GM23338 (cell line): ENCODE measurements around the gene CD247. TPM values are rescaled to one million over a fixed set of nuclear protein-coding genes. Genes with fewer than 3 reads are reported as not detected.

Source experiments
- ATAC-seq: fragments of 200-7000 bp; cut with Tn5 transposase; 3 replicates; pipeline ENCODE4 v1.9.1; 2020
- DNase-seq: peaks from one replicate; pipeline ENCODE4 v3.0.0-alpha.2; 2015; ENCODE audit warnings: low spot score
- H2AFZ ChIP-seq: fragments of 200-600 bp; sonication (generic); 2 replicates; pipeline ENCODE4 v1.8.0; 2016; ENCODE audit warnings: antibody characterized with exemption, mild to moderate bottlenecking, moderate library complexity
- H3F3A ChIP-seq: fragments of 200-600 bp; sonication (generic); replicated peaks from 2 replicates; pipeline ENCODE4 v1.8.0; 2017; ENCODE audit warnings: antibody characterized with exemption, mixed run types, low read depth
- H3K27ac ChIP-seq: fragments of 200-600 bp; sonication (generic); 2 replicates; pipeline ENCODE4 v1.6.1; 2016; ENCODE audit warnings: low read depth
- H3K27me3 ChIP-seq: fragments of 200-600 bp; sonication (generic); 2 replicates; pipeline ENCODE4 v1.8.0; 2016; ENCODE audit warnings: mild to moderate bottlenecking, mixed run types, moderate library complexity; ENCODE audit not compliant: insufficient read depth
- H3K36me3 ChIP-seq: fragments of 200-600 bp; sonication (generic); 2 replicates; pipeline ENCODE4 v1.8.0; 2016; ENCODE audit warnings: mild to moderate bottlenecking; ENCODE audit not compliant: insufficient read depth
- H3K4me1 ChIP-seq: fragments of 200-600 bp; sonication (generic); 2 replicates; pipeline ENCODE4 v1.8.0; 2016; ENCODE audit warnings: mild to moderate bottlenecking, moderate library complexity; ENCODE audit not compliant: insufficient read depth
- H3K4me2 ChIP-seq: fragments of 200-600 bp; sonication (generic); 2 replicates; pipeline ENCODE4 v1.7.1; 2017; ENCODE audit warnings: mixed run types
- H3K4me3 ChIP-seq: fragments of 200-600 bp; sonication (generic); 2 replicates; pipeline ENCODE4 v1.6.1; 2016; ENCODE audit warnings: mixed run types
- H3K79me2 ChIP-seq: fragments of 200-600 bp; sonication (generic); replicated peaks from 2 replicates; pipeline ENCODE4 v1.8.0; 2017; ENCODE audit warnings: mild to moderate bottlenecking; ENCODE audit not compliant: insufficient read depth
- H3K9me2 ChIP-seq: fragments of 200-600 bp; sonication (generic); 2 replicates; pipeline ENCODE4 v1.8.0; 2017; ENCODE audit not compliant: insufficient read depth
- H4K20me1 ChIP-seq: fragments of 200-600 bp; sonication (generic); replicated peaks from 2 replicates; pipeline ENCODE4 v1.8.0; 2017; ENCODE audit warnings: mild to moderate bottlenecking; ENCODE audit not compliant: insufficient read depth
- H3K27ac Mint-ChIP-seq: 2 replicates; pipeline ENCODE4 v1.8.0; 2020; ENCODE audit warnings: inconsistent platforms, mild to moderate bottlenecking, moderate library complexity, mixed read lengths
- H3K27me3 Mint-ChIP-seq: 3 replicates; pipeline ENCODE4 v1.8.0; 2022; ENCODE audit warnings: low read depth, mild to moderate bottlenecking, moderate library complexity, mixed read lengths, inconsistent platforms; ENCODE audit not compliant: insufficient read depth, poor library complexity
- H3K36me3 Mint-ChIP-seq: 3 replicates; pipeline ENCODE4 v1.8.0; 2021; ENCODE audit warnings: low read depth, mild to moderate bottlenecking, inconsistent platforms, moderate library complexity, mixed read lengths
- H3K4me1 Mint-ChIP-seq: 3 replicates; pipeline ENCODE4 v1.8.0; 2020; ENCODE audit warnings: mild to moderate bottlenecking, inconsistent platforms, mixed read lengths
- H3K4me3 Mint-ChIP-seq: 3 replicates; pipeline ENCODE4 v1.8.0; 2021; ENCODE audit warnings: moderate library complexity, mild to moderate bottlenecking, inconsistent platforms, mixed read lengths
- H3K9me3 Mint-ChIP-seq: 3 replicates; pipeline ENCODE4 v1.8.0; 2020; ENCODE audit warnings: moderate library complexity, mild to moderate bottlenecking, inconsistent platforms, mixed read lengths
- CREB1 ChIP-seq: fragments of 250-450 bp; sonication (Bioruptor Pico); IDR thresholded peaks from 2 replicates; pipeline ENCODE4 v1.5.0; 2020; ENCODE audit warnings: low read depth, mild to moderate bottlenecking, moderate library complexity
- CTCF ChIP-seq, 2 experiments: fragments of 200-600 bp in 1 of 2; sonication (generic) in 1 of 2; conservative IDR thresholded peaks; 2 replicates each; pipeline versions ENCODE4 v1.5.1 to v1.6.1; 2016 to 2017; ENCODE audit warnings: antibody characterized with exemption in 2 of 2, low read depth in 2 of 2, mild to moderate bottlenecking in 2 of 2, moderate library complexity in 1 of 2
- EZH2 ChIP-seq: fragments of 200-600 bp; sonication (generic); IDR thresholded peaks from one replicate; pipeline ENCODE4 v1.8.0; 2017; ENCODE audit warnings: antibody characterized with exemption, mild to moderate bottlenecking, low read depth; ENCODE audit not compliant: unreplicated experiment
- EZH2phosphoT487 ChIP-seq: fragments of 200-600 bp; sonication (generic); IDR thresholded peaks from one replicate; pipeline ENCODE4 v1.8.1; 2018; ENCODE audit warnings: antibody characterized with exemption; ENCODE audit not compliant: unreplicated experiment
- JUNB ChIP-seq: IDR thresholded peaks from one replicate; pipeline ENCODE4 v1.6.1; 2016; ENCODE audit warnings: antibody characterized with exemption; ENCODE audit not compliant: unreplicated experiment
- NANOG ChIP-seq: IDR thresholded peaks from 2 replicates; pipeline ENCODE4 v1.6.1; 2016; ENCODE audit warnings: antibody characterized with exemption, borderline replicate concordance
- POLR2AphosphoS5 ChIP-seq: IDR thresholded peaks from 2 replicates; pipeline ENCODE4 v1.6.1; 2016; ENCODE audit warnings: antibody characterized with exemption, low read depth
- STAT1 ChIP-seq: IDR thresholded peaks from one replicate; pipeline ENCODE4 v1.6.1; 2016; ENCODE audit warnings: antibody characterized with exemption; ENCODE audit not compliant: unreplicated experiment
- ZNF114 ChIP-seq: fragments of 250-450 bp; sonication (Bioruptor Pico); IDR thresholded peaks from 2 replicates; pipeline ENCODE4 v1.5.0; 2020; ENCODE audit warnings: mild to moderate bottlenecking, moderate library complexity
- ZNF331 ChIP-seq: fragments of 250-450 bp; sonication (Bioruptor Pico); IDR thresholded peaks from 2 replicates; pipeline ENCODE4 v1.5.0; 2020; ENCODE audit warnings: low read depth, mild to moderate bottlenecking, moderate library complexity
- ZNF462 ChIP-seq: fragments of 250-450 bp; sonication (Bioruptor Pico); IDR thresholded peaks from 2 replicates; pipeline ENCODE4 v1.5.0; 2020; ENCODE audit warnings: mild to moderate bottlenecking, moderate library complexity
- polyA plus RNA-seq: library from polyadenylated mRNA; unstranded; fragments of >200 nt; fragmentation: Nextera tagmentation; extraction: Ambion mirVana; gene quantifications from 2 replicates; pipeline ENCODE4 v1.2.1, GENCODE V29; 2016
- total RNA-seq: library from RNA; depleted of rRNA; stranded (reverse); fragments of >200 nt; shearing (Covaris generic); gene quantifications from 2 replicates; pipeline ENCODE4 v1.2.3, GENCODE V29; 2014
- TF ChIP-seq, protein P1 (sequence below): IDR thresholded peaks from 2 replicates; pipeline ENCODE4 v1.6.1; 2016; ENCODE audit warnings: antibody characterized with exemption
- TF ChIP-seq, protein P2 (sequence below): IDR thresholded peaks from one replicate; pipeline ENCODE4 v1.6.1; 2018; ENCODE audit warnings: antibody characterized with exemption; ENCODE audit not compliant: unreplicated experiment

CD247 gene
- total and polyA plus RNA-seq, 2 experiments from 2014 or later = 1.2 to 1.4 TPM

DNA sequence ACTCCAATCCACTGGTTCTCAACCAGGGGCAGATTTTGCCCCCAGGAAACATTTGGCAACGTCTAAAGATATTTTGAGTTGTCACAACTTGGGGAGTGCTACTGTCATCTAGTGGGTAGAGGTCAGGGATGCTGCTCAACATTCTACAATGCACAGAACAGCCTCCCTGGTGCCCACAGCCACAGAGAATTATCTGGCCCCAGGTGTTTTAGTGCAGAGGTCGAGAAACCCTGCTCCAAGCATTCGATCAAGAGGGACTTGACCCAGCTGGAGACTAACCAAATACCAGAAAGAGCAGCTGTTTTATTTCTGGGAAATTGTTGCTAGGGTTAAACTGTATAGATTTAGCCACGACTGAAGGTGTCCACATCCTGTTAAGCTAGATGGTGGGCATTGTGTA, 19.2 kb downstream of the CD247 start:
- Histone ChIP-seq H3F3A (no peaks in the 10 kb centered on the region), H3K4me2 (no peak overlapping the region), H3K4me3 (no peak overlapping the region), H2AFZ (no peak overlapping the region), H4K20me1 (no peaks in the 10 kb centered on the region), H3K27me3 (no peaks in the 10 kb centered on the region), H3K9me2 (0 out of 2 replicates have a peak, but pooled peaks cover 8% of the 10 kb centered on the region), H3K4me1 (peaks cover 15% of the 10 kb centered on the region), H3K36me3 (no peaks in the 10 kb centered on the region), H3K79me2 (no peaks in the 10 kb centered on the region), H3K27ac (no peak overlapping the region)
- no peak for TF ChIP-seq POLR2AphosphoS5
- no peak for TF ChIP-seq STAT1
- TF ChIP-seq NANOG = no peak
- TF ChIP-seq, protein P1, sequence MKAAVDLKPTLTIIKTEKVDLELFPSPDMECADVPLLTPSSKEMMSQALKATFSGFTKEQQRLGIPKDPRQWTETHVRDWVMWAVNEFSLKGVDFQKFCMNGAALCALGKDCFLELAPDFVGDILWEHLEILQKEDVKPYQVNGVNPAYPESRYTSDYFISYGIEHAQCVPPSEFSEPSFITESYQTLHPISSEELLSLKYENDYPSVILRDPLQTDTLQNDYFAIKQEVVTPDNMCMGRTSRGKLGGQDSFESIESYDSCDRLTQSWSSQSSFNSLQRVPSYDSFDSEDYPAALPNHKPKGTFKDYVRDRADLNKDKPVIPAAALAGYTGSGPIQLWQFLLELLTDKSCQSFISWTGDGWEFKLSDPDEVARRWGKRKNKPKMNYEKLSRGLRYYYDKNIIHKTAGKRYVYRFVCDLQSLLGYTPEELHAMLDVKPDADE = no peak
- TF ChIP-seq CREB1 (CRISPR knock-in tag) = no peak
- no peak for TF ChIP-seq ZNF331 (CRISPR knock-in tag)
- no peak for TF ChIP-seq CTCF (conservative IDR thresholded peaks at IDR 0.05; ENCODE audit: low read depth in 2 of 2)
- TF ChIP-seq ZNF462 = no peak
- TF ChIP-seq, protein P2, sequence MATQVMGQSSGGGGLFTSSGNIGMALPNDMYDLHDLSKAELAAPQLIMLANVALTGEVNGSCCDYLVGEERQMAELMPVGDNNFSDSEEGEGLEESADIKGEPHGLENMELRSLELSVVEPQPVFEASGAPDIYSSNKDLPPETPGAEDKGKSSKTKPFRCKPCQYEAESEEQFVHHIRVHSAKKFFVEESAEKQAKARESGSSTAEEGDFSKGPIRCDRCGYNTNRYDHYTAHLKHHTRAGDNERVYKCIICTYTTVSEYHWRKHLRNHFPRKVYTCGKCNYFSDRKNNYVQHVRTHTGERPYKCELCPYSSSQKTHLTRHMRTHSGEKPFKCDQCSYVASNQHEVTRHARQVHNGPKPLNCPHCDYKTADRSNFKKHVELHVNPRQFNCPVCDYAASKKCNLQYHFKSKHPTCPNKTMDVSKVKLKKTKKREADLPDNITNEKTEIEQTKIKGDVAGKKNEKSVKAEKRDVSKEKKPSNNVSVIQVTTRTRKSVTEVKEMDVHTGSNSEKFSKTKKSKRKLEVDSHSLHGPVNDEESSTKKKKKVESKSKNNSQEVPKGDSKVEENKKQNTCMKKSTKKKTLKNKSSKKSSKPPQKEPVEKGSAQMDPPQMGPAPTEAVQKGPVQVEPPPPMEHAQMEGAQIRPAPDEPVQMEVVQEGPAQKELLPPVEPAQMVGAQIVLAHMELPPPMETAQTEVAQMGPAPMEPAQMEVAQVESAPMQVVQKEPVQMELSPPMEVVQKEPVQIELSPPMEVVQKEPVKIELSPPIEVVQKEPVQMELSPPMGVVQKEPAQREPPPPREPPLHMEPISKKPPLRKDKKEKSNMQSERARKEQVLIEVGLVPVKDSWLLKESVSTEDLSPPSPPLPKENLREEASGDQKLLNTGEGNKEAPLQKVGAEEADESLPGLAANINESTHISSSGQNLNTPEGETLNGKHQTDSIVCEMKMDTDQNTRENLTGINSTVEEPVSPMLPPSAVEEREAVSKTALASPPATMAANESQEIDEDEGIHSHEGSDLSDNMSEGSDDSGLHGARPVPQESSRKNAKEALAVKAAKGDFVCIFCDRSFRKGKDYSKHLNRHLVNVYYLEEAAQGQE = no peak
- TF ChIP-seq JUNB = no peak
- no peak for TF ChIP-seq EZH2
- TF ChIP-seq ZNF114 (CRISPR knock-in tag) = no peak
- no peak for TF ChIP-seq EZH2phosphoT487
- Mint-ChIP-seq H3K4me1 (peaks cover 27% of the 10 kb centered on the region), H3K27ac (no peak overlapping the region), H3K36me3 (no peaks in the 10 kb centered on the region), H3K27me3 (peaks cover 1% of the 10 kb centered on the region), H3K4me3 (no peak overlapping the region), H3K9me3 (no peaks in the 10 kb centered on the region)
- no peak for ATAC-seq
- no peak for DNase-seq
